Spleen (tissue), 7 donors: ENCODE data around the gene MAGI2.

ENCODE experiments used
- POLR2A ChIP-seq, 3 donors: fragments of 450-650 bp; IDR thresholded peaks; one replicate each; pipeline ENCODE4 v1.5.1; 2017; ENCODE audit warnings: antibody characterized with exemption in 3 of 3, mild to moderate bottlenecking in 1 of 3
- POLR2AphosphoS5 ChIP-seq, 3 donors: sonication (generic); formaldehyde crosslinking; IDR thresholded peaks; one replicate each; pipeline ENCODE4 v1.5.1; 2017; ENCODE audit warnings: antibody characterized with exemption in 3 of 3
- TF ChIP-seq, protein P1 (sequence below), 11 experiments: fragments of 200-600 bp in 7 of 11; fragments of 450-650 bp in 4 of 11; sonication (generic) in 4 of 11; IDR thresholded peaks in 8 of 11; conservative IDR thresholded peaks in 3 of 11; 1 replicate in 7 of 11; 2 replicates in 4 of 11; pipeline versions ENCODE4 v1.4.0 to v1.8.0; 2016 to 2021; ENCODE audit warnings: antibody characterized with exemption in 11 of 11, inconsistent platforms in 4 of 11, mild to moderate bottlenecking in 1 of 11
- donor health status: DM: no; HTN: no; CAD: no; lungs with moderate emphysema.
- donor health status: DM: no; HTN: no; CAD: no.
- donor health status: DM: no; HTN: no; CAD: no.

- TF ChIP-seq, protein P1, sequence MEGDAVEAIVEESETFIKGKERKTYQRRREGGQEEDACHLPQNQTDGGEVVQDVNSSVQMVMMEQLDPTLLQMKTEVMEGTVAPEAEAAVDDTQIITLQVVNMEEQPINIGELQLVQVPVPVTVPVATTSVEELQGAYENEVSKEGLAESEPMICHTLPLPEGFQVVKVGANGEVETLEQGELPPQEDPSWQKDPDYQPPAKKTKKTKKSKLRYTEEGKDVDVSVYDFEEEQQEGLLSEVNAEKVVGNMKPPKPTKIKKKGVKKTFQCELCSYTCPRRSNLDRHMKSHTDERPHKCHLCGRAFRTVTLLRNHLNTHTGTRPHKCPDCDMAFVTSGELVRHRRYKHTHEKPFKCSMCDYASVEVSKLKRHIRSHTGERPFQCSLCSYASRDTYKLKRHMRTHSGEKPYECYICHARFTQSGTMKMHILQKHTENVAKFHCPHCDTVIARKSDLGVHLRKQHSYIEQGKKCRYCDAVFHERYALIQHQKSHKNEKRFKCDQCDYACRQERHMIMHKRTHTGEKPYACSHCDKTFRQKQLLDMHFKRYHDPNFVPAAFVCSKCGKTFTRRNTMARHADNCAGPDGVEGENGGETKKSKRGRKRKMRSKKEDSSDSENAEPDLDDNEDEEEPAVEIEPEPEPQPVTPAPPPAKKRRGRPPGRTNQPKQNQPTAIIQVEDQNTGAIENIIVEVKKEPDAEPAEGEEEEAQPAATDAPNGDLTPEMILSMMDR (IDR thresholded peaks at IDR 0.05 in 8 of 11, conservative IDR thresholded peaks at IDR 0.05 in 3 of 11), result no peak
- TF ChIP-seq POLR2A (IDR thresholded peaks at IDR 0.05) (no peak), POLR2AphosphoS5 (IDR thresholded peaks at IDR 0.05) (no peak)
Measured at GRCh38 chr7:79403879-79404278, 49.6 kb downstream of the MAGI2 start.
